Gastrocnemius medialis (tissue), 4 donors: Measurements from ENCODE around the gene SLFN5.

Experiments
- POLR2A ChIP-seq, 2 donors: fragments of 450-650 bp; IDR thresholded peaks; one replicate each; pipeline ENCODE4 v1.6.1; 2017; ENCODE audit warnings: antibody characterized with exemption in 2 of 2, mild to moderate bottlenecking in 2 of 2, moderate library complexity in 2 of 2
- TF ChIP-seq, protein P1 (sequence below), 5 experiments: fragments of 450-650 bp in 3 of 5; fragments of 200-600 bp in 2 of 5; sonication (generic) in 2 of 5; IDR thresholded peaks in 4 of 5; conservative IDR thresholded peaks in 1 of 5; 1 replicate in 4 of 5; 2 replicates in 1 of 5; pipeline ENCODE4 v1.5.1; 2016 to 2019; ENCODE audit warnings: antibody characterized with exemption in 5 of 5, mild to moderate bottlenecking in 3 of 5, moderate library complexity in 3 of 5

DNA sequence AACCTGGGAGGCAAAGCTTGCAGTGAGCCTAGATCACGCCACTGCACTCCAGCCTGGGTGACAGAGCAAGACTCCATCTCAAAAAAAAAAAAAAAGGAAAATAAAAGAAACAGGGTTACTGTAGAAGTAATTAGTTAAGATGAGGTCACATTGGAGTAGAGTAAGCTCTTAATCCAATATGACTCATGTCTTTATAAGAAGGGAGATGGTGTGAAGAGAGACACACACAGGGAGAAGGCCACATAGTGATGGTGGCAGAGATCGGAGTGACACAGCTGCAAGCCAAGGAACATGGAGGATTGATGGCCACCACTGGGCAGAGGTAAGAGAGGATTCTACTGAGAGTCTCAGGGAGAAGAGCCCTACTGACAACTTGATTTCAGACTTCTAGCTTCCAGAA is 15.3 kb upstream of the SLFN5 start:
- TF ChIP-seq, protein P1, sequence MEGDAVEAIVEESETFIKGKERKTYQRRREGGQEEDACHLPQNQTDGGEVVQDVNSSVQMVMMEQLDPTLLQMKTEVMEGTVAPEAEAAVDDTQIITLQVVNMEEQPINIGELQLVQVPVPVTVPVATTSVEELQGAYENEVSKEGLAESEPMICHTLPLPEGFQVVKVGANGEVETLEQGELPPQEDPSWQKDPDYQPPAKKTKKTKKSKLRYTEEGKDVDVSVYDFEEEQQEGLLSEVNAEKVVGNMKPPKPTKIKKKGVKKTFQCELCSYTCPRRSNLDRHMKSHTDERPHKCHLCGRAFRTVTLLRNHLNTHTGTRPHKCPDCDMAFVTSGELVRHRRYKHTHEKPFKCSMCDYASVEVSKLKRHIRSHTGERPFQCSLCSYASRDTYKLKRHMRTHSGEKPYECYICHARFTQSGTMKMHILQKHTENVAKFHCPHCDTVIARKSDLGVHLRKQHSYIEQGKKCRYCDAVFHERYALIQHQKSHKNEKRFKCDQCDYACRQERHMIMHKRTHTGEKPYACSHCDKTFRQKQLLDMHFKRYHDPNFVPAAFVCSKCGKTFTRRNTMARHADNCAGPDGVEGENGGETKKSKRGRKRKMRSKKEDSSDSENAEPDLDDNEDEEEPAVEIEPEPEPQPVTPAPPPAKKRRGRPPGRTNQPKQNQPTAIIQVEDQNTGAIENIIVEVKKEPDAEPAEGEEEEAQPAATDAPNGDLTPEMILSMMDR (IDR thresholded peaks at IDR 0.05 in 4 of 5, conservative IDR thresholded peaks at IDR 0.05 in 1 of 5), result no peak
- no peak for TF ChIP-seq POLR2A (IDR thresholded peaks at IDR 0.05)
